BLaER1 (cell line): ENCODE results near the gene NIFK.
"Not testable (repeated sequence)": the region's sequence is repeated elsewhere in the genome, so short reads cannot be mapped to it uniquely, and the experiment has no call there.

Experiments
- H3K27ac ChIP-seq: shearing (Covaris generic); formaldehyde crosslinking; 2 replicates; pipeline ENCODE4 v1.8.1; 2022
- H3K27me3 ChIP-seq: shearing (Covaris generic); formaldehyde crosslinking; 2 replicates; pipeline ENCODE4 v1.8.1; 2022
- H3K36me3 ChIP-seq: shearing (Covaris generic); formaldehyde crosslinking; 2 replicates; pipeline ENCODE4 v1.8.1; 2022
- H3K4me1 ChIP-seq: shearing (Covaris generic); formaldehyde crosslinking; 2 replicates; pipeline ENCODE4 v1.8.1; 2022
- H3K4me2 ChIP-seq: shearing (Covaris generic); formaldehyde crosslinking; 2 replicates; pipeline ENCODE4 v1.8.1; 2022
- H3K4me3 ChIP-seq: shearing (Covaris generic); formaldehyde crosslinking; 2 replicates; pipeline ENCODE4 v1.8.1; 2022
- H3K9ac ChIP-seq: shearing (Covaris generic); formaldehyde crosslinking; 2 replicates; pipeline ENCODE4 v1.8.1; 2022
- H3K9me3 ChIP-seq: shearing (Covaris generic); formaldehyde crosslinking; 2 replicates; pipeline ENCODE4 v1.8.1; 2022
- H4K20me1 ChIP-seq: shearing (Covaris generic); formaldehyde crosslinking; 2 replicates; pipeline ENCODE4 v1.8.1; 2022
- Cebpa-rat ChIP-seq: shearing (Covaris generic); IDR thresholded peaks from 2 replicates; pipeline ENCODE4 v1.8.1; 2022

Gene NIFK

GRCh38 chr2:121697108-121697631 lies 39.5 kb downstream of the NIFK start:
- no peaks in the 10 kb centered on the region for H4K20me1 ChIP-seq
- no peak for TF ChIP-seq Cebpa-rat
- H3K4me2 ChIP-seq = no peak overlapping the region
- peaks cover 36% of the 10 kb centered on the region for H3K4me1 ChIP-seq
- H3K4me3 ChIP-seq = no peak overlapping the region
- no peaks in the 10 kb centered on the region for H3K9me3 ChIP-seq
- H3K9ac ChIP-seq = no peak overlapping the region
- H3K36me3 ChIP-seq = no peaks in the 10 kb centered on the region
- H3K27ac ChIP-seq = no peak overlapping the region
- H3K27me3 ChIP-seq = no peaks in the 10 kb centered on the region

GRCh38 chr2:121696410-121696930 lies 40.2 kb downstream of the NIFK start:
- Histone ChIP-seq H3K4me3 (no peak overlapping the region), H3K36me3 (no peaks in the 10 kb centered on the region), H3K9ac (no peak overlapping the region), H3K27me3 (no peaks in the 10 kb centered on the region), H3K27ac (no peak overlapping the region), H3K4me1 (peaks cover 31% of the 10 kb centered on the region), H3K9me3 (no peaks in the 10 kb centered on the region), H3K4me2 (no peak overlapping the region), H4K20me1 (no peaks in the 10 kb centered on the region)
- TF ChIP-seq Cebpa-rat = no peak

- H3K36me3 ChIP-seq = no peaks in the 10 kb centered on the region
- H3K27ac ChIP-seq = no peak overlapping the region
- H3K27me3 ChIP-seq = no peaks in the 10 kb centered on the region
- H3K4me3 ChIP-seq = no peak overlapping the region
- no peak for TF ChIP-seq Cebpa-rat
- H4K20me1 ChIP-seq = no peaks in the 10 kb centered on the region
- H3K4me1 ChIP-seq = peaks cover 17% of the 10 kb centered on the region
- no peak overlapping the region for H3K9ac ChIP-seq
- H3K9me3 ChIP-seq = no peaks in the 10 kb centered on the region
- no peak overlapping the region for H3K4me2 ChIP-seq
These were observed 41.6 kb downstream of the NIFK start for GRCh38 chr2:121695171-121695451.

GRCh38 chr2:121694398-121695170 lies 42.1 kb downstream of the NIFK start:
- TF ChIP-seq Cebpa-rat = no peak
- no peaks in the 10 kb centered on the region for H3K36me3 ChIP-seq
- H3K9ac ChIP-seq = no peak overlapping the region
- no peak overlapping the region for H3K4me2 ChIP-seq
- no peak overlapping the region for H3K4me3 ChIP-seq
- no peak overlapping the region for H3K27ac ChIP-seq
- H3K27me3 ChIP-seq = no peaks in the 10 kb centered on the region
- no peaks in the 10 kb centered on the region for H3K9me3 ChIP-seq
- H4K20me1 ChIP-seq = no peaks in the 10 kb centered on the region
- H3K4me1 ChIP-seq = peaks cover 12% of the 10 kb centered on the region

GRCh38 chr2:121690572-121690971 lies 46.1 kb downstream of the NIFK start:
- not testable (repeated sequence) for H3K9ac ChIP-seq, H3K4me3 ChIP-seq, H3K4me1 ChIP-seq, H3K36me3 ChIP-seq, H3K9me3 ChIP-seq, H3K4me2 ChIP-seq, H3K27me3 ChIP-seq, H3K27ac ChIP-seq, H4K20me1 ChIP-seq

GRCh38 chr2:121690095-121690494 lies 46.6 kb downstream of the NIFK start:
- Histone ChIP-seq H3K9ac (no peak overlapping the region), H3K27ac (no peak overlapping the region), H3K9me3 (no peaks in the 10 kb centered on the region), H3K4me2 (no peak overlapping the region), H3K4me3 (no peak overlapping the region), H3K36me3 (no peaks in the 10 kb centered on the region), H3K27me3 (no peaks in the 10 kb centered on the region), H4K20me1 (no peaks in the 10 kb centered on the region), H3K4me1 (no peaks in the 10 kb centered on the region)
- no peak for TF ChIP-seq Cebpa-rat

GRCh38 chr2:121689356-121689755 lies 47.3 kb downstream of the NIFK start:
- H3K27ac ChIP-seq = no peak overlapping the region
- no peak overlapping the region for H3K4me3 ChIP-seq
- no peaks in the 10 kb centered on the region for H3K4me1 ChIP-seq
- peaks cover under 1% of the 10 kb centered on the region; the same call in 1 of the 2 replicates for H3K9me3 ChIP-seq
- H4K20me1 ChIP-seq = no peaks in the 10 kb centered on the region
- no peak for TF ChIP-seq Cebpa-rat
- H3K27me3 ChIP-seq = no peaks in the 10 kb centered on the region
- no peak overlapping the region for H3K9ac ChIP-seq
- no peaks in the 10 kb centered on the region for H3K36me3 ChIP-seq
- H3K4me2 ChIP-seq = no peak overlapping the region

- Histone ChIP-seq H3K27me3 (no peaks in the 10 kb centered on the region), H3K9ac (no peak overlapping the region), H3K36me3 (no peaks in the 10 kb centered on the region), H4K20me1 (no peaks in the 10 kb centered on the region), H3K27ac (no peak overlapping the region), H3K4me3 (no peak overlapping the region), H3K4me1 (no peaks in the 10 kb centered on the region), H3K4me2 (no peak overlapping the region), H3K9me3 (peaks cover 6% of the 10 kb centered on the region)
- no peak for TF ChIP-seq Cebpa-rat
These were observed 47.9 kb downstream of the NIFK start for GRCh38 chr2:121688820-121689219.

GRCh38 chr2:121686902-121687301 lies 49.8 kb downstream of the NIFK start:
- no peak overlapping the region for H3K9ac ChIP-seq
- no peak overlapping the region for H3K4me2 ChIP-seq
- no peak overlapping the region for H3K27ac ChIP-seq
- peaks cover 25% of the 10 kb centered on the region for H3K9me3 ChIP-seq
- H3K36me3 ChIP-seq = peaks cover 11% of the 10 kb centered on the region; the same call in 1 of the 2 replicates
- no peak overlapping the region for H3K4me3 ChIP-seq
- H4K20me1 ChIP-seq = no peaks in the 10 kb centered on the region
- no peaks in the 10 kb centered on the region for H3K27me3 ChIP-seq
- H3K4me1 ChIP-seq = no peaks in the 10 kb centered on the region
- TF ChIP-seq Cebpa-rat = no peak

GRCh38 chr2:121686218-121686617 lies 50.5 kb downstream of the NIFK start:
- Histone ChIP-seq H3K4me1 (no peaks in the 10 kb centered on the region), H3K9ac (no peak overlapping the region), H3K27me3 (no peaks in the 10 kb centered on the region), H3K27ac (no peak overlapping the region), H3K36me3 (peaks cover 11% of the 10 kb centered on the region; the same call in 1 of the 2 replicates), H3K4me3 (no peak overlapping the region), H4K20me1 (no peaks in the 10 kb centered on the region), H3K9me3 (peaks cover 32% of the 10 kb centered on the region), H3K4me2 (no peak overlapping the region)
- TF ChIP-seq Cebpa-rat = no peak
